Heart left ventricle (tissue), 13 donors: ENCODE measurements around the gene CTXN3.

ENCODE experiments used
- POLR2A ChIP-seq, 2 donors: fragments of 450-650 bp; IDR thresholded peaks; one replicate each; pipeline ENCODE4 v1.6.1; 2017; ENCODE audit warnings: antibody characterized with exemption in 2 of 2, mild to moderate bottlenecking in 2 of 2, moderate library complexity in 2 of 2
- TF ChIP-seq, protein P1 (sequence below), 12 donors: fragments of 200-600 bp; sonication (generic) in 4 of 12; IDR thresholded peaks; one replicate each; pipeline versions ENCODE4 v1.5.0 to v1.8.0; 2018 to 2022; ENCODE audit warnings: antibody characterized with exemption in 12 of 12, mild to moderate bottlenecking in 5 of 12
- donor health status: ischemic (EF 13 %, LVEDD 7.1; RV severe dilation, severe dysfunction).
- donor health status: DM: no; HTN: yes; CAD: no.
- donor health status: DM: no; HTN: no; CAD: no.
- donor health status: ischemic (EF 25% LVEDD 6.9; RV normal size, moderate dysfunction).
- donor health status: ischemic (EF 25% LVEDD 5.7; RV mildly dilated, moderate dysfunction).
- donor health status: ischemic (EF 35%, LVEDD 5.7; RV mildly dilated, moderate dysfunction).
- donor health status: nonischemic (EF 11% LVEDD 7.7; RV severe dilation, severe dysfunction).
- donor health status: DM: yes; HTN: yes; CAD: no.
- donor health status: PGD.
- donor health status: ischemic (EF 29% LVEDD 5.4; RV normal size, mild dysfunction).
- donor health status: nonischemic (EF 23%, LVEDD 6.1; RV moderate dilation, normal function).

DNA sequence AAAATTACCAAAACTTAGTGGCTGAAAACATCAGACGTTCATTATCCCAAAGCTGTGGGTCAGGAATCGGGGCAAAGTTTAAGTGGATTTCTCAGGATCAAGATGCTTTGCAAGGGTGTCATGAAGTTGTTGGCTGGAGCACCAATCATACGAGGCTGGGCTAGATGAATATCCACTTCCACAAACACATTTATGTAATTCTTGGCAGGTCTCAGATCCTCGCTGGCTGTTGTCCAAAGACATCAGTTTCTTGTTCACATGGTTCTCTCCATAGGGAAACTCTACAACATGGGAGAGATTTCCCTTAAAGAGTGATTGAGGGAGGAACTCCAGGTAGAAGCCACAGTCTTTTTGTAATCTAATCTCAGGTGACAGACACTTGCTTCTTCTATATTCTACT lies 34.1 kb downstream of the CTXN3 start:
- no peak for TF ChIP-seq POLR2A (IDR thresholded peaks at IDR 0.05)
- TF ChIP-seq, protein P1, sequence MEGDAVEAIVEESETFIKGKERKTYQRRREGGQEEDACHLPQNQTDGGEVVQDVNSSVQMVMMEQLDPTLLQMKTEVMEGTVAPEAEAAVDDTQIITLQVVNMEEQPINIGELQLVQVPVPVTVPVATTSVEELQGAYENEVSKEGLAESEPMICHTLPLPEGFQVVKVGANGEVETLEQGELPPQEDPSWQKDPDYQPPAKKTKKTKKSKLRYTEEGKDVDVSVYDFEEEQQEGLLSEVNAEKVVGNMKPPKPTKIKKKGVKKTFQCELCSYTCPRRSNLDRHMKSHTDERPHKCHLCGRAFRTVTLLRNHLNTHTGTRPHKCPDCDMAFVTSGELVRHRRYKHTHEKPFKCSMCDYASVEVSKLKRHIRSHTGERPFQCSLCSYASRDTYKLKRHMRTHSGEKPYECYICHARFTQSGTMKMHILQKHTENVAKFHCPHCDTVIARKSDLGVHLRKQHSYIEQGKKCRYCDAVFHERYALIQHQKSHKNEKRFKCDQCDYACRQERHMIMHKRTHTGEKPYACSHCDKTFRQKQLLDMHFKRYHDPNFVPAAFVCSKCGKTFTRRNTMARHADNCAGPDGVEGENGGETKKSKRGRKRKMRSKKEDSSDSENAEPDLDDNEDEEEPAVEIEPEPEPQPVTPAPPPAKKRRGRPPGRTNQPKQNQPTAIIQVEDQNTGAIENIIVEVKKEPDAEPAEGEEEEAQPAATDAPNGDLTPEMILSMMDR (IDR thresholded peaks at IDR 0.05), result no peak
